ENCODE measurements around the gene TJAP1. TPM values are rescaled to one million over a fixed set of nuclear protein-coding genes. Genes with fewer than 3 reads are reported as not detected.
A peak's percentile ranks its signal among the peaks of the same experiment; 100 is the strongest.

TJAP1 gene
- total RNA-seq = 10 to 100 TPM; 20.8 to 33.8 (median 26.3) TPM
- long read RNA-seq, donor 1, partial matches to known transcripts = 2 of 28 reads
- long read RNA-seq, donor 1, other reads (novel, unspliced or antisense) = 25 of 28 reads
- long read RNA-seq, donor 2, partial matches to known transcripts = 0 of 7 reads
- long read RNA-seq, donor 2, other reads (novel, unspliced or antisense) = 5 of 7 reads

- Histone ChIP-seq H3K4me1 (ENCODE audit: low read depth) (peaks cover 9% of the 10 kb centered on the region), H3K36me3 (ENCODE audit: low read depth) (no peaks in the 10 kb centered on the region), H3K4me3 (peak within 1 kb of the TSS; percentile 38), H3K9me3 (no peaks in the 10 kb centered on the region)
- no peak for TF ChIP-seq CTCF (IDR thresholded peaks at IDR 0.05)
- intact Hi-C loops (cut with DNase I, micrococcal nuclease) = no loop called here
- peak; percentile 100 for ATAC-seq
- peak; percentile 95 to 97 (median 96) for DNase-seq
These were observed at the start of gene TJAP1 for GRCh38 chr6:43477235-43478007. Gene TJAP1, plus strand, starts transcription at chr6:43477570. Its CDS starts 21,432 bp downstream, at chr6:43499002.

GRCh38 chr6:43428112-43428570, 49.2 kb upstream of the TJAP1 start:
- intact Hi-C loops (cut with DNase I, micrococcal nuclease) = no loop called here
- peak; percentile 57 for ATAC-seq
- H3K36me3 ChIP-seq (ENCODE audit: low read depth) = no peaks in the 10 kb centered on the region

GRCh38 chr6:43428874-43429273, 48.5 kb upstream of the TJAP1 start:
- Histone ChIP-seq H3K4me1 (ENCODE audit: low read depth) (peaks cover 11% of the 10 kb centered on the region), H3K9me3 (no peaks in the 10 kb centered on the region), H3K36me3 (ENCODE audit: low read depth) (no peaks in the 10 kb centered on the region), H3K4me3 (no peak overlapping the region)
- ATAC-seq (no peak), DNase-seq (no peak)
- intact Hi-C loops (cut with DNase I, micrococcal nuclease) = no loop called here
- no peak for TF ChIP-seq CTCF (IDR thresholded peaks at IDR 0.05)

More at GRCh38 chr6:43428112-43428570, 49.2 kb upstream of the TJAP1 start:
- no peak for TF ChIP-seq CTCF (IDR thresholded peaks at IDR 0.05)
- no peak for DNase-seq
- Histone ChIP-seq H3K4me1 (ENCODE audit: low read depth) (peaks cover 11% of the 10 kb centered on the region), H3K4me3 (peak overlapping the region; percentile 54), H3K9me3 (no peaks in the 10 kb centered on the region)

- no peak overlapping the region for H3K4me3 ChIP-seq
- H3K4me1 ChIP-seq (ENCODE audit: low read depth) = peaks cover 19% of the 10 kb centered on the region
- intact Hi-C loops (cut with DNase I, micrococcal nuclease) = no loop called here
- ATAC-seq (no peak), DNase-seq (no peak)
- H3K9me3 ChIP-seq = no peaks in the 10 kb centered on the region
- no peak for TF ChIP-seq CTCF (IDR thresholded peaks at IDR 0.05)
- no peaks in the 10 kb centered on the region for H3K36me3 ChIP-seq (ENCODE audit: low read depth)
These were observed 45.1 kb upstream of the TJAP1 start for GRCh38 chr6:43432009-43432945.

GRCh38 chr6:43433148-43433547, 44.2 kb upstream of the TJAP1 start:
- DNase-seq (no peak), ATAC-seq (no peak)
- no peak for TF ChIP-seq CTCF (IDR thresholded peaks at IDR 0.05)
- intact Hi-C loops (cut with DNase I, micrococcal nuclease) = no loop called here
- H3K9me3 ChIP-seq = no peaks in the 10 kb centered on the region
- H3K4me3 ChIP-seq = no peak overlapping the region
- H3K4me1 ChIP-seq (ENCODE audit: low read depth) = peaks cover 20% of the 10 kb centered on the region
- H3K36me3 ChIP-seq (ENCODE audit: low read depth) = no peaks in the 10 kb centered on the region

Data from mucosa of descending colon (tissue), 3 donors.